ENCODE data around the gene AXIN1. TPM values are rescaled to one million over a fixed set of nuclear protein-coding genes. Genes with fewer than 3 reads are reported as not detected.

AXIN1 gene
- total and polyA plus RNA-seq, 9 of the 15 experiments (the other 6 are each of a cell fraction or from before 2014, with no cell fraction given): 0.42 to 58.0 (median 25.9) TPM

DNA sequence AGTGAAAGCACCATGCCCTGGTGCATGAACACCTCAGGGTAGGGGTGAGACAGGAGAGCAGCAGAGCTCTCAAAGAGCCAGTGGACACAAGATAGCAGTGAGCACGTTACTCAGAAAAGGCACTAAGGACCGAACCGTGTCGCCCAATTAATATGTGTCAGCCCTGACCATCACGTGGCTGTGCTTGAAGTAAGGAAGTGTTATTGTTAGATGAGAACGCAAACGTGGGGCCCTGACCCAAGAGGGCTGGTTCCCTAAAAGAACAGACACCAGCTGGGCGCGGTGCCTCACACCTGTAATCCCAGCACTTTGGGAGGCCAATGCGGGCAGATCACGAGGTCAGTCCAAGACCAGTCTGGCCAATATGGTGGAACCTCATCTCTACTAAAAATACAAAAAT is 16.3 kb downstream of the AXIN1 start:
- DNase-seq (ENCODE audit: extremely low read depth in 1 of 4, low spot score in 3 of 4) (no peak), ATAC-seq (peak; percentile 25), FAIRE-seq (peak; percentile 69)
- peaks cover 5% of the 10 kb centered on the region for H3K9me1 ChIP-seq (ENCODE audit: control insufficient read depth, insufficient read depth, low read length)
- H3K4me3 ChIP-seq: no peak overlapping the region
- intact Hi-C loops (cut with micrococcal nuclease) (no loop called here), in situ Hi-C loops (cut with MboI) (no loop called here)
- H3K4me1 ChIP-seq (replicated peaks in 1 of 2; ENCODE audit: control insufficient read depth in 2 of 2, insufficient read depth in 2 of 2, low read length in 2 of 2): peaks cover 45 to 55% of the 10 kb centered on the region in 2 experiments
- ChIA-PET POLR2A (interaction anchor here (0.6 to 3.0 kb wide), 4 partner anchors 10 to 45 kb away, joined by 3 to 22 read pairs (median 10); partner anchors contain the start of gene AXIN1), CTCF (ENCODE audit: low intra/inter-chr PET ratio) (no interaction called here)
- no peaks in the 10 kb centered on the region for H3K27me3 ChIP-seq (ENCODE audit: control insufficient read depth in 2 of 2, insufficient read depth in 2 of 2, low read length in 2 of 2)
- peaks cover 43% of the 10 kb centered on the region for H4K20me1 ChIP-seq (replicated peaks; ENCODE audit: control insufficient read depth, insufficient read depth, low read length)
- H3K9me3 ChIP-seq (replicated peaks; ENCODE audit: control insufficient read depth, insufficient read depth, low read depth, low read length): 0 out of 2 replicates have a peak, but pooled peaks cover 1% of the 10 kb centered on the region
- WGBS (ENCODE audit: insufficient coverage, low coverage, missing lambda C conversion rate): 49% methylated on average over 11 of the region's 11 CpGs
- H3K36me3 ChIP-seq (ENCODE audit: control insufficient read depth, insufficient read depth, low read length): peaks cover 5% of the 10 kb centered on the region; the same call in 2 of the 3 replicates
- peaks cover 98% of the 10 kb centered on the region for H3K79me2 ChIP-seq (ENCODE audit: control insufficient read depth, insufficient read depth, low read length)
- peak overlapping the region; percentile 43; the same call in 1 of the 3 replicates for H3K27ac ChIP-seq (ENCODE audit: extremely low read depth, low read depth, low read length)
- H3K4me2 ChIP-seq (ENCODE audit: insufficient read depth, low read length): peak overlapping the region; percentile 57
- no peak overlapping the region for H2AFZ ChIP-seq (ENCODE audit: low read depth, low read length)
- 0 out of 4 replicates have a peak overlapping the region, but pooled peaks of 1 of the 2 experiments have one; percentile 37 for H3K9ac ChIP-seq (ENCODE audit: insufficient read depth in 1 of 2, low read depth in 2 of 2, low read length in 2 of 2)
- BruUV-seq (replicated peaks): no TSS peak
- TF ChIP-seq, protein P1, sequence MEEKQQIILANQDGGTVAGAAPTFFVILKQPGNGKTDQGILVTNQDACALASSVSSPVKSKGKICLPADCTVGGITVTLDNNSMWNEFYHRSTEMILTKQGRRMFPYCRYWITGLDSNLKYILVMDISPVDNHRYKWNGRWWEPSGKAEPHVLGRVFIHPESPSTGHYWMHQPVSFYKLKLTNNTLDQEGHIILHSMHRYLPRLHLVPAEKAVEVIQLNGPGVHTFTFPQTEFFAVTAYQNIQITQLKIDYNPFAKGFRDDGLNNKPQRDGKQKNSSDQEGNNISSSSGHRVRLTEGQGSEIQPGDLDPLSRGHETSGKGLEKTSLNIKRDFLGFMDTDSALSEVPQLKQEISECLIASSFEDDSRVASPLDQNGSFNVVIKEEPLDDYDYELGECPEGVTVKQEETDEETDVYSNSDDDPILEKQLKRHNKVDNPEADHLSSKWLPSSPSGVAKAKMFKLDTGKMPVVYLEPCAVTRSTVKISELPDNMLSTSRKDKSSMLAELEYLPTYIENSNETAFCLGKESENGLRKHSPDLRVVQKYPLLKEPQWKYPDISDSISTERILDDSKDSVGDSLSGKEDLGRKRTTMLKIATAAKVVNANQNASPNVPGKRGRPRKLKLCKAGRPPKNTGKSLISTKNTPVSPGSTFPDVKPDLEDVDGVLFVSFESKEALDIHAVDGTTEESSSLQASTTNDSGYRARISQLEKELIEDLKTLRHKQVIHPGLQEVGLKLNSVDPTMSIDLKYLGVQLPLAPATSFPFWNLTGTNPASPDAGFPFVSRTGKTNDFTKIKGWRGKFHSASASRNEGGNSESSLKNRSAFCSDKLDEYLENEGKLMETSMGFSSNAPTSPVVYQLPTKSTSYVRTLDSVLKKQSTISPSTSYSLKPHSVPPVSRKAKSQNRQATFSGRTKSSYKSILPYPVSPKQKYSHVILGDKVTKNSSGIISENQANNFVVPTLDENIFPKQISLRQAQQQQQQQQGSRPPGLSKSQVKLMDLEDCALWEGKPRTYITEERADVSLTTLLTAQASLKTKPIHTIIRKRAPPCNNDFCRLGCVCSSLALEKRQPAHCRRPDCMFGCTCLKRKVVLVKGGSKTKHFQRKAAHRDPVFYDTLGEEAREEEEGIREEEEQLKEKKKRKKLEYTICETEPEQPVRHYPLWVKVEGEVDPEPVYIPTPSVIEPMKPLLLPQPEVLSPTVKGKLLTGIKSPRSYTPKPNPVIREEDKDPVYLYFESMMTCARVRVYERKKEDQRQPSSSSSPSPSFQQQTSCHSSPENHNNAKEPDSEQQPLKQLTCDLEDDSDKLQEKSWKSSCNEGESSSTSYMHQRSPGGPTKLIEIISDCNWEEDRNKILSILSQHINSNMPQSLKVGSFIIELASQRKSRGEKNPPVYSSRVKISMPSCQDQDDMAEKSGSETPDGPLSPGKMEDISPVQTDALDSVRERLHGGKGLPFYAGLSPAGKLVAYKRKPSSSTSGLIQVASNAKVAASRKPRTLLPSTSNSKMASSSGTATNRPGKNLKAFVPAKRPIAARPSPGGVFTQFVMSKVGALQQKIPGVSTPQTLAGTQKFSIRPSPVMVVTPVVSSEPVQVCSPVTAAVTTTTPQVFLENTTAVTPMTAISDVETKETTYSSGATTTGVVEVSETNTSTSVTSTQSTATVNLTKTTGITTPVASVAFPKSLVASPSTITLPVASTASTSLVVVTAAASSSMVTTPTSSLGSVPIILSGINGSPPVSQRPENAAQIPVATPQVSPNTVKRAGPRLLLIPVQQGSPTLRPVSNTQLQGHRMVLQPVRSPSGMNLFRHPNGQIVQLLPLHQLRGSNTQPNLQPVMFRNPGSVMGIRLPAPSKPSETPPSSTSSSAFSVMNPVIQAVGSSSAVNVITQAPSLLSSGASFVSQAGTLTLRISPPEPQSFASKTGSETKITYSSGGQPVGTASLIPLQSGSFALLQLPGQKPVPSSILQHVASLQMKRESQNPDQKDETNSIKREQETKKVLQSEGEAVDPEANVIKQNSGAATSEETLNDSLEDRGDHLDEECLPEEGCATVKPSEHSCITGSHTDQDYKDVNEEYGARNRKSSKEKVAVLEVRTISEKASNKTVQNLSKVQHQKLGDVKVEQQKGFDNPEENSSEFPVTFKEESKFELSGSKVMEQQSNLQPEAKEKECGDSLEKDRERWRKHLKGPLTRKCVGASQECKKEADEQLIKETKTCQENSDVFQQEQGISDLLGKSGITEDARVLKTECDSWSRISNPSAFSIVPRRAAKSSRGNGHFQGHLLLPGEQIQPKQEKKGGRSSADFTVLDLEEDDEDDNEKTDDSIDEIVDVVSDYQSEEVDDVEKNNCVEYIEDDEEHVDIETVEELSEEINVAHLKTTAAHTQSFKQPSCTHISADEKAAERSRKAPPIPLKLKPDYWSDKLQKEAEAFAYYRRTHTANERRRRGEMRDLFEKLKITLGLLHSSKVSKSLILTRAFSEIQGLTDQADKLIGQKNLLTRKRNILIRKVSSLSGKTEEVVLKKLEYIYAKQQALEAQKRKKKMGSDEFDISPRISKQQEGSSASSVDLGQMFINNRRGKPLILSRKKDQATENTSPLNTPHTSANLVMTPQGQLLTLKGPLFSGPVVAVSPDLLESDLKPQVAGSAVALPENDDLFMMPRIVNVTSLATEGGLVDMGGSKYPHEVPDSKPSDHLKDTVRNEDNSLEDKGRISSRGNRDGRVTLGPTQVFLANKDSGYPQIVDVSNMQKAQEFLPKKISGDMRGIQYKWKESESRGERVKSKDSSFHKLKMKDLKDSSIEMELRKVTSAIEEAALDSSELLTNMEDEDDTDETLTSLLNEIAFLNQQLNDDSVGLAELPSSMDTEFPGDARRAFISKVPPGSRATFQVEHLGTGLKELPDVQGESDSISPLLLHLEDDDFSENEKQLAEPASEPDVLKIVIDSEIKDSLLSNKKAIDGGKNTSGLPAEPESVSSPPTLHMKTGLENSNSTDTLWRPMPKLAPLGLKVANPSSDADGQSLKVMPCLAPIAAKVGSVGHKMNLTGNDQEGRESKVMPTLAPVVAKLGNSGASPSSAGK (IDR thresholded peaks at IDR 0.05): peak; percentile 37; the same call in 1 of the 2 replicates
- 0 out of 2 replicates have a peak, but pooled peaks have one; percentile 5 for TF ChIP-seq EP400 (IDR thresholded peaks at IDR 0.05)
- TF ChIP-seq CREM (IDR thresholded peaks at IDR 0.05; ENCODE audit: low read depth): peak; percentile 45; the same call in 1 of the 2 replicates
- TF ChIP-seq, protein P2, sequence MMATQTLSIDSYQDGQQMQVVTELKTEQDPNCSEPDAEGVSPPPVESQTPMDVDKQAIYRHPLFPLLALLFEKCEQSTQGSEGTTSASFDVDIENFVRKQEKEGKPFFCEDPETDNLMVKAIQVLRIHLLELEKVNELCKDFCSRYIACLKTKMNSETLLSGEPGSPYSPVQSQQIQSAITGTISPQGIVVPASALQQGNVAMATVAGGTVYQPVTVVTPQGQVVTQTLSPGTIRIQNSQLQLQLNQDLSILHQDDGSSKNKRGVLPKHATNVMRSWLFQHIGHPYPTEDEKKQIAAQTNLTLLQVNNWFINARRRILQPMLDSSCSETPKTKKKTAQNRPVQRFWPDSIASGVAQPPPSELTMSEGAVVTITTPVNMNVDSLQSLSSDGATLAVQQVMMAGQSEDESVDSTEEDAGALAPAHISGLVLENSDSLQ (IDR thresholded peaks at IDR 0.05): peak; percentile 77
- TF ChIP-seq ZNF175 (CRISPR knock-in tag; IDR thresholded peaks at IDR 0.05; ENCODE audit: low read depth): no peak
- peak; percentile 11; the same call in 1 of the 2 replicates for TF ChIP-seq ZFX (CRISPR knock-in tag; IDR thresholded peaks at IDR 0.05)
- TF ChIP-seq EZH2 (IDR thresholded peaks at IDR 0.05; ENCODE audit: borderline replicate concordance, low read depth, low read length): no peak
- peak; percentile 38; the same call in 1 of the 2 replicates for TF ChIP-seq RAD51 (IDR thresholded peaks at IDR 0.05; ENCODE audit: borderline replicate concordance, low read depth)
- TF ChIP-seq BHLHE40 (IDR thresholded peaks at IDR 0.05; ENCODE audit: low read length): peak; percentile 32; the same call in 1 of the 2 replicates
- no peak for TF ChIP-seq SREBF1 (IDR thresholded peaks at IDR 0.05; ENCODE audit: borderline replicate concordance, low read depth, low read length)

All from K562 (cell line).